A549 treated with DMSO at 1 μM for 4 hours (cell line): Measurements from ENCODE around the gene KIF4A. TPM values are rescaled to one million over a fixed set of nuclear protein-coding genes. Genes with fewer than 3 reads are reported as not detected.

Experiments used
- total RNA-seq: library from RNA; stranded (reverse); fragments of 200-300 nt; extraction: Qiagen RNA extraction; gene quantifications from 5 replicates; pipeline ENCODE4 v1.2.3, GENCODE V29; 2022; ENCODE audit warnings: low read depth

The KIF4A gene
- 23.3 to 32.5 TPM (median 31.5 TPM) in 5 replicates for total RNA-seq

GRCh38 chrX:70289793-70290770 is at the start of gene KIF4A, which contains the start of gene PDZD11:
KIF4A (plus strand) TSS chrX:70290104; CDS start chrX:70290459, 355 bp downstream.
PDZD11 (minus strand) TSS chrX:70289927; CDS start chrX:70289341, 586 bp downstream.

GRCh38 chrX:70260104-70260503 is 29.8 kb upstream of the KIF4A start, which contains the start of gene P2RY4:
P2RY4 (minus strand) TSS chrX:70260204; CDS start chrX:70259624, 580 bp downstream.

GRCh38 chrX:70268034-70268433 is 21.9 kb upstream of the KIF4A start, which contains the start of gene ARR3:
ARR3 (plus strand) TSS chrX:70268334; CDS start chrX:70269386, 1,052 bp downstream.

GRCh38 chrX:70281951-70282350 is 8.0 kb upstream of the KIF4A start, which contains the start of gene RAB41:
RAB41 (plus strand) TSS chrX:70282172; CDS start chrX:70282218, 46 bp downstream.

GRCh38 chrX:70422851-70423341 is 133.0 kb downstream of the KIF4A start, which contains the start of gene GDPD2:
GDPD2 (plus strand) TSS chrX:70423314; CDS start chrX:70424985, 1,671 bp downstream.

GRCh38 chrX:70444326-70444945 is 154.5 kb downstream of the KIF4A start, which contains the start of gene DLG3:
DLG3 (plus strand) TSS chrX:70444835; CDS start chrX:70445202, 367 bp downstream.

Other genes starting within 250 kb of the KIF4A start
- not detected in 5 replicates for gene AWAT2, start 240.2 kb upstream of the KIF4A start, total RNA-seq
- gene OTUD6A, start 227.6 kb upstream of the KIF4A start, total RNA-seq: not detected in 5 replicates
- gene IGBP1, start 156.7 kb upstream of the KIF4A start, total RNA-seq: 57.9 to 70.7 TPM (median 66.1 TPM) in 5 replicates
- gene DGAT2L6, start 112.6 kb upstream of the KIF4A start, total RNA-seq: not detected in 5 replicates
- gene AWAT1, start 55.4 kb upstream of the KIF4A start, total RNA-seq: not detected in 5 replicates
- 0.05 TPM in 1 of 5 replicates, not detected in the others for gene P2RY4, start 29.9 kb upstream of the KIF4A start, total RNA-seq
- gene ARR3, start 21.8 kb upstream of the KIF4A start, total RNA-seq: not detected in 5 replicates
- gene RAB41, start 7.9 kb upstream of the KIF4A start, total RNA-seq: not detected in 5 replicates
- gene PDZD11, start 177 bp upstream of the KIF4A start, total RNA-seq: 86.7 to 108 TPM (median 89.1 TPM) in 5 replicates
- 0.03 to 0.06 TPM in 2 of 5 replicates, not detected in the others for gene GDPD2, start 133.2 kb downstream of the KIF4A start, total RNA-seq
- gene DLG3, start 154.7 kb downstream of the KIF4A start, total RNA-seq: 1.9 to 4.2 TPM (median 2.3 TPM) in 5 replicates